Measurements from ENCODE around the gene RFX8.
"Not testable (repeated sequence)": the region's sequence is repeated elsewhere in the genome, so short reads cannot be mapped to it uniquely, and the experiment has no call there.

Gene RFX8

DNA sequence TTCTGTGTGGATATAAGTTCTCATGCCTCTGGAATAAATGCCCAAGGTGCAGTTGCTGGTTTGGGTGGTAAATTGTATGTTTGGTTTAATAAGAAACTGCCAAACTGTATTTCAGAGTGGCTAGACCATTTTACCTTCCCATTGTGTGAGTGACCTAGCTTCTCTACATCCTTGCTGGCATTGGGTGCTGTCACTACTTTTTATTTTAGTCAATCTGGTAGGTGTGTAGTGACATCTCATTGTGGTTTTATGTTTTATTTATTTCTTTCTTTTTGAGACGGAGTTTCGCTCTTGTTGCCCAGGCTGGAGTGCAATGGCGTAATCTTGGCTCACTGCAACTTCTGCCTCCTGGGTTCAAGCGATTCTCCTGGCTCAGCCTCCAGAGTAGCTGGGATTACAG, 36.4 kb downstream of the RFX8 start:
- DNase-seq = not testable (repeated sequence)

- no peak for DNase-seq
Measured at GRCh38 chr2:101435001-101435862, 39.7 kb downstream of the RFX8 start.

- no peak for DNase-seq
Measured at GRCh38 chr2:101433465-101433864, 41.4 kb downstream of the RFX8 start.

DNA sequence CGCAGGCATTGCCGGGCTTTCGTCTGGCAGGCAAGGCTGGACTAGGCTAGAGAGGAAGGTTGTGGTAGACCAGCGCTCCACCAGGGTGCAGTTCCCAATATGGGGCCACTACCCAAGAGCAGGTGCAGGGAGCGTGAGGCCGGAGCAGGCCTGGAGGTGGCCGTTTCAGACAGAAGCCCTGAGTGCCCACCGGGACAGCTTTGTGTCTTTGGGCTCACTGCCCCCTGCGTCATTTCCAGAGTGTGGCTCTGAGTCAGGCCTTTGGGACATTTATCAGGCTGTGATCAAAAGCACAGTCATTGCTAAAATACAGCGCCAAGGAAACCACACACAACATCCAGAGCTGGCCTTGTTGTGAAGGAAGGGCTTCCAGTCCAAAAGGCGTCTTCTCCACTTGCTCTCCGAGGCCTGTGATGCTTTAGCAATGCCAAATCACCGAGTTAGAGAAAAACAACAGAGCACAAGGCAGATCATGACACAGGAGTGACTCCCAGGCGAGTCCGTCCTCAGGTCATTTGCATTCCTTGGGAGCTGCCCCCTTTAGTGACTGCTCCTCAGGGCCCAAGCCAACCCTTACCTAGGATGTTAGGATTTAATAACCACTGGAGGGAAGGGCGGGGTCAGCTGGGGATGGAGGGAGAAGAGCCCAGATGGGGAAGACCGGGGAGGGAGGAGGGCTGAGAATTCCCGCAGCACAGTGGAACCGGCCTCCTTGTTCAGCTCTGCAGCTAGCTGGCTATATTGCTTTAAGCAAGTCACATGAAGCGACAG, 42.3 kb downstream of the RFX8 start:
- no peak for DNase-seq

GRCh38 chr2:101431486-101431885, 43.4 kb downstream of the RFX8 start:
- DNase-seq = no peak

DNA sequence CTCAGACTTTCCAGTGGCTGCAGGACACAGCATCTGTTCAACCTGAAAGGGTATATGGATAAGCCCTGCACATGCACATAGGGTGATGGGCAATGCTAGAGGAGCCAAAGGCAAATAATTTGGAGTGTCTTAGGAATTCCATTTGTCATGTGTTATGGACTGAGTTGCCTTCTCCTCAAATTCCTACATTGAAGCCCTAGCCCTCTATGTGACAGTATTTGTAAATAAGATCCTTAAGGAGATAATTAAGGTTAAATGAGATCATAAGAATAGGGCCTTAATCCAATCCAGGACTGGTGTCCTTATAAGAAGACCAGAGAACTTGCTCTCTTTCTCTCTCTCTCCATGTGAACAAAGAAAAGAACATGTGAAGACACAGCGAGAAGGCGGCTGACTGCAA, 44.8 kb downstream of the RFX8 start:
- DNase-seq = peak; percentile 62

GRCh38 chr2:101429453-101429852, 45.5 kb downstream of the RFX8 start:
- DNase-seq = no peak

- DNase-seq = no peak
Measured at GRCh38 chr2:101428422-101429176, 46.3 kb downstream of the RFX8 start.

- DNase-seq = peak; percentile 8
Measured at GRCh38 chr2:101427743-101428142, 47.2 kb downstream of the RFX8 start.

DNA sequence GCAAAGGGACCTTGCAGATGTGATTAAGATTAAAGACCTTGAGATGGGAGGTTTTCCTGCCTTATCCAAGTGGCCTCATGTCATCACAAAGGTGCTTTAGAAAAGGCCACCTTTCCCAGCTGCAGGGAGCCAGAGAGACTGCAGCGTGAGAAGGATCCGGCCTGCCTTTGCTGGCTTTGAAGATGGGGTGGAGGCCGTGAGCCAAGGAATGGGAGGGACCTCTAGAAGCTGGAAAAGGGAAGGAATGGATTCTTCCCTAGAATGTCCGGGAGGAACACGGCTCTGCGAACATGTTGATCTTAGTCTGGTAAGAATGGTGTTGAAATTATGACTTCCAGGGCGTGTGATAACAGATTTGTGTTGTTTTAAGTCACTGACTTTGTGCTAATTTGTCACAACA, 47.7 kb downstream of the RFX8 start:
- no peak for DNase-seq

- no peak for DNase-seq
Measured at GRCh38 chr2:101426822-101427221, 48.1 kb downstream of the RFX8 start.

DNA sequence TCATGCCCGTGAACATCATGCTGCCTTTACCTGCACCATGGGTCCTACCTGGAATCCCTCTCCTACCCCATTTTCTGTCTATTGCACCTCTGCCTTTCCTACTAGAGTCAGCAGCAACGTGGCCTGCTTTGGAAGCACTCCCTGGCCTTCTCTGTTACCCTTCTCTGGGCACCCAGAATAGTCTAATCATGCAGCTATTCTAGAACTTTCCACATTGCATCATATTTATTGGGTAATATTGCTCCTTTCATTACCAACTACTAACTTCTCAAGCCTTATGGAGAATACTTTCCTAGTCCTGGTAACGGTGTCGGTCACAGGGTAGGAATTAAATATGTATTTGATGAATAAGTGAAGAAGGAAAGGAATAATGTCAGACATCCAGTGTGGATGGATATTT, 54.3 kb downstream of the RFX8 start:
- no peak for DNase-seq

GRCh38 chr2:101419096-101419663, 55.7 kb downstream of the RFX8 start:
- peak; percentile 82 for DNase-seq

DNA sequence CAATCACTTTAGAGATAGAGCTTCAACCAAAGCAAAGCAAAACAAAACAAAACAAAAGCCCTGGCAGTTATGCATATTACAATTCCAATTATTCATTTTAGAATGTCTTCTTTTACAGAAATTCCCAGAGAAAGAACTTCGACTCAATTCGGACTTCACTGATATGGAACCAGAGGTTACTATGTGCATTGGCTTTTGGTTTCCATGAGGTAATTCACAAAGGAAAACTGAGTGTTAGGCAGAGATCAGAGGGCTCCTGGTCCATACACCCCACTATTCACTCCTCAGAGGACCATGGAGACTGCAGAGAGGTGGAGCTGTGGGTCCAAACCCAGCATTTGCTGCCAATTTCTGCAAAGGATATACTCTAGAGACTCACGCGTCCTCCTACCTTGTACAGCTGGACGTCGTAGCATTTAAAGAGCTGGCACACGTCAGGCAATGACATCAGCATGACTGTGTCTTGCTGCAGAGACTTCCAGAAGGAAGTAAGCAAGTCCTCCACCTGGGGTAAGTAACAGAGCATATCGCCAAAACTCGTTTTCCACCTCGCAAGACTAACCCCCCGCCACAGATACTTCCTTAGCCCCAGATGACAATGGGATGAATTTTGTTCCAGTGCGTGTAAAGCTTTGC, 56.3 kb downstream of the RFX8 start:
- no peak for DNase-seq

- no peak for DNase-seq
Measured at GRCh38 chr2:101416609-101417008, 58.3 kb downstream of the RFX8 start.

DNA sequence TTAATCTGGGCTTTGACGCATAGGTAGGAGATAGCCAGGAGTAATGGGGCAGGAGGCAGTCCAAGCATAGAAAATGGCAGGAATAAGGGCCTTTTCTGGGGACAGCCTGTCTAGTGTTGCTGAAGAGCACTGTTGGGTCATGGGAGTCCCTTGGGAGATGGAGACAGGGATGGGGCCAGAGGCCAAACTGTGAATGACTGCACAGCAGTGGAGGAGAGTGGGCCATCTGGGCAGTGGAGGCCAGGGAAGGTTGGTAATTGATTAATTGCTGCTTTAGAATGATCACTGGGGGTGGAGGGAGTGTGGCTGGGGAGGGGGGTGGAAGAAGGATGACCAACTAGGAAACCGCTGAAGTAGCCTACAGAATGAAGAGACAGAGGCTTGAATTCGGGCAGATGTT, 59.0 kb downstream of the RFX8 start:
- DNase-seq = no peak

DNA sequence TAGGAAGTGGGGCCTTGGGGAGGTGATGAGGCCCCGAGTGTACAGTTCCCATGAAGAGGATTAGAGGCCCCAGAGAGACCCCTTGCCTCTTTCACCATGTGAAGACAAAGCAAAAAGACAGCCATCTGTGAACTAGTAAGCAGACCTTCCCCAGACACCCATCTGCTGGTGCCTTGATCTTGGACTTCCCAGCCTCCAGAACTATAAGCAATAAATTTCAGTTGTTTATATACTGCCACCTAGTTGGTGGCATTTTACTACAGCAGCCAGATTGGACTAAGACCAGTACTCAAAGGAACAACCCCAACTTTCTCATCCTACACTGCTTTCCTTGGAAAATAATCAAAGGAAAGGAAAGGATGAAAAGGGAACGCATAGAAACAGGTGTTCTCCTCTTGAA, 59.7 kb downstream of the RFX8 start:
- DNase-seq = no peak

DNA sequence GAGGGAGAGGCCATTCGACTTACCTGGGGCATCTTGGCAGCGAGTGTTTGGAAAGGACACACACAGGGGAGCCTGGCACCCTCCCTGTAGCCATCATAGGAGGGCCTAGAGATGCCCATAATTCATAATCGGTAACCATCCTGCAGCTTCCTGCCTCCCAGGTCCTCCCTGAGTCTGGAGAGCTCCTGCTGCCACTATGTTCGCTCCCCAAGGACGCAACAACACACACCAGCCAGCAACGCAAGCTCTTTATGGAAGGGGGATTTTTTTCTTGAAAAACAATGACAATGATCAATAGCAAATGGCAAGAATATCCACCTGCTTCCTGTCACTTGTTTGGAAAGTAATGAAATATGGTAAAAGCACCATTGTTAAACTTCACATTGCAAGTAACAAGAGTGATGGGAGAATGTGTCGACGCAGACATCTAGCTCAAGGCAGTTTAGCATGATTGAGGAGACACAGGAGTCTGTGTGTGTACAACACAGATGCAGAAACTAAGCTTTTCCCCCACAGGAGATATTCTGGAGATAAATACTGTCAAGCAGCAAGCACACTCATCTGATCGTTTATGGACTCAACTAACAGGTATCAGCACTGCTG, 62.7 kb downstream of the RFX8 start:
- no peak for DNase-seq

- no peak for DNase-seq
Measured at GRCh38 chr2:101410746-101411145, 64.2 kb downstream of the RFX8 start.

- DNase-seq = no peak
Measured at GRCh38 chr2:101410114-101410513, 64.8 kb downstream of the RFX8 start.

DNA sequence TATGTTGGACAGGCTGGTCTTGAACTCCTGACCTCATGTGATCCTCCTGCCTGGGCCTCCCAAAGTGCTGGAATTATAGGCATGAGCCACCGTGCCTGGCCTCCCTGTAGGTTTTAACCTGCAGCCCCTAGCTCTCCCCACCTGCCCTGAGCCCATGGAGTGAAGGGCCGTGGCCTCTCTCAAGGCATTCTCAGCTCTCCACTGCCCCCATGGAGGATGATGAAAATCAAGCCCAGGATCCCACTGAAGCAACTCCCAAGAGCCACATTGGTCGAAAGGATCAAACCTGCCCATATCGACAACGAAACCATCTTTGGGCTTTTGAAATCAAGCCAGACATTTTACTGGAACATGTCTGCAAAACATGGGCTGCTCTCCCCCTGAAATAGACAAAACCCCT, 65.2 kb downstream of the RFX8 start:
- DNase-seq = no peak

GRCh38 chr2:101408925-101409324, 66.0 kb downstream of the RFX8 start:
- DNase-seq = no peak

Measured in NCI-H82 (cell line).